K562 (cell line): ENCODE results near the gene CREG2. TPM values are rescaled to one million over a fixed set of nuclear protein-coding genes. Genes with fewer than 3 reads are reported as not detected.
A peak's percentile ranks its signal among the peaks of the same experiment; 100 is the strongest.

Experiments used
- ELF4 ChIP-seq: fragments of 450-650 bp; formaldehyde crosslinking; IDR thresholded peaks from 2 replicates; pipeline ENCODE4 v1.4.0; 2022; ENCODE audit warnings: missing genetic modification characterization
- FOXJ3 ChIP-seq: sonication (generic); formaldehyde crosslinking; IDR thresholded peaks from 2 replicates; pipeline ENCODE4 v1.4.0; 2020; ENCODE audit warnings: mild to moderate bottlenecking, missing genetic modification reagents
- HNRNPUL1 ChIP-seq: fragments of 200-400 bp; formaldehyde crosslinking; IDR thresholded peaks from 2 replicates; pipeline ENCODE4 v1.6.1; 2017; ENCODE audit warnings: low read length
- JUN ChIP-seq, 2 experiments: sonication (generic) in 1 of 2; formaldehyde crosslinking in 1 of 2; IDR thresholded peaks; 2 replicates each; pipeline versions ENCODE4 v1.6.1 to v1.8.0; 2012 to 2022; ENCODE audit warnings: borderline replicate concordance in 2 of 2, mild to moderate bottlenecking in 2 of 2, improper control_type of control experiment in 1 of 2, low read depth in 1 of 2, low read length in 1 of 2, missing genetic modification reagents in 1 of 2
- POLR3A ChIP-seq: IDR thresholded peaks from 2 replicates; pipeline ENCODE4 v1.6.1; 2011; ENCODE audit warnings: borderline replicate concordance, mild to moderate bottlenecking, moderate library complexity; ENCODE audit not compliant: insufficient read length, insufficient read depth; ENCODE audit errors: extremely low read depth
- RBM22 ChIP-seq: fragments of 200-400 bp; formaldehyde crosslinking; IDR thresholded peaks from 2 replicates; pipeline ENCODE4 v1.6.1; 2018; ENCODE audit warnings: low read length, low read depth; ENCODE audit not compliant: poor library complexity, severe bottlenecking
- RREB1 ChIP-seq: fragments of 250-450 bp; sonication (Bioruptor Pico); IDR thresholded peaks from 2 replicates; pipeline ENCODE4 v1.4.0; 2020
- ZNF175 ChIP-seq: fragments of 200-800 bp; sonication (Bioruptor generic); IDR thresholded peaks from 2 replicates; pipeline ENCODE4 v1.6.1; 2016; ENCODE audit warnings: low read depth, mild to moderate bottlenecking, missing genetic modification characterization, missing compliant biosample characterization
- ZNF407 ChIP-seq: fragments of 450-650 bp; IDR thresholded peaks from 2 replicates; pipeline ENCODE4 v1.6.1; 2016; ENCODE audit warnings: low read depth
- polyA plus RNA-seq, 8 experiments: library from polyadenylated mRNA; depleted of rRNA in 4 of 8; stranded (reverse) in 5 of 8; unstranded in 3 of 8; fragments of >200 nt; fragmentation: Nextera tagmentation in 2 of 8; fragmentation: Illumina TruSeq in 1 of 8; extraction: Ambion mirVana in 2 of 8; extraction: Trizol in 1 of 8; gene quantifications; 2 replicates each; pipeline versions ENCODE4 v1.2.1 to v1.2.3, GENCODE V29; 2011 to 2014; ENCODE audit warnings: inconsistent platforms in 1 of 8, missing spikeins in 1 of 8
- total RNA-seq, 7 experiments: library from RNA; depleted of rRNA in 6 of 7; stranded (reverse); fragments of >200 nt in 6 of 7; fragmentation: Illumina TruSeq in 2 of 7; extraction: Trizol in 2 of 7; gene quantifications; 2 replicates each; pipeline versions ENCODE4 v1.2.1 to v1.2.3, GENCODE V29; 2011 to 2021; ENCODE audit warnings: low replicate concordance in 1 of 7
- TF ChIP-seq, protein P1 (sequence below): fragments of 250-450 bp; sonication (Bioruptor Pico); IDR thresholded peaks from 2 replicates; pipeline ENCODE4 v1.8.0; 2022; ENCODE audit warnings: inconsistent platforms, mild to moderate bottlenecking, moderate library complexity, borderline replicate concordance

CREG2 gene
- total and polyA plus RNA-seq, 9 of the 15 experiments (the other 6 are each of a cell fraction or from before 2014, with no cell fraction given) = not detected

- TF ChIP-seq RBM22 (no peak), POLR3A (no peak), ZNF407 (peak; percentile 32; the same call in 1 of the 2 replicates), ZNF175 (CRISPR knock-in tag) (peak; percentile 24; the same call in 1 of the 2 replicates), RREB1 (CRISPR knock-in tag) (peak; percentile 48; the same call in 1 of the 2 replicates), HNRNPUL1 (no peak), ELF4 (CRISPR knock-in tag) (no peak), JUN (IDR thresholded peaks at IDR 0.05; ENCODE audit: borderline replicate concordance, low read depth, low read length) (0 out of 2 replicates have a peak, but pooled peaks have one; percentile 9), JUN (CRISPR knock-in tag; IDR thresholded peaks at IDR 0.05; ENCODE audit: borderline replicate concordance) (peak; percentile 77; the same call in 1 of the 2 replicates), FOXJ3 (CRISPR knock-in tag) (no peak)
- TF ChIP-seq, protein P1, sequence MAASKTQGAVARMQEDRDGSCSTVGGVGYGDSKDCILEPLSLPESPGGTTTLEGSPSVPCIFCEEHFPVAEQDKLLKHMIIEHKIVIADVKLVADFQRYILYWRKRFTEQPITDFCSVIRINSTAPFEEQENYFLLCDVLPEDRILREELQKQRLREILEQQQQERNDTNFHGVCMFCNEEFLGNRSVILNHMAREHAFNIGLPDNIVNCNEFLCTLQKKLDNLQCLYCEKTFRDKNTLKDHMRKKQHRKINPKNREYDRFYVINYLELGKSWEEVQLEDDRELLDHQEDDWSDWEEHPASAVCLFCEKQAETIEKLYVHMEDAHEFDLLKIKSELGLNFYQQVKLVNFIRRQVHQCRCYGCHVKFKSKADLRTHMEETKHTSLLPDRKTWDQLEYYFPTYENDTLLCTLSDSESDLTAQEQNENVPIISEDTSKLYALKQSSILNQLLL (CRISPR knock-in tag) = no peak
Observed at GRCh38 chr2:101308432-101309210, 78.7 kb downstream of the CREG2 start, which contains the start of gene RNF149 (continued).
